SU-DHL-6 (cell line): ENCODE measurements around the gene MS4A5.
"Not testable (repeated sequence)": the region's sequence is repeated elsewhere in the genome, so short reads cannot be mapped to it uniquely, and the experiment has no call there.

Source experiments
- H2AFZ ChIP-seq: fragments of 200-600 bp; sonication (generic); 2 replicates; pipeline ENCODE4 v1.6.1; 2014; ENCODE audit warnings: low read depth, mild to moderate bottlenecking, moderate library complexity, mixed read lengths, antibody characterized with exemption, low read length; ENCODE audit not compliant: severe bottlenecking
- H3F3A ChIP-seq: fragments of 200-600 bp; shearing (Covaris generic); 2 replicates; pipeline ENCODE4 v1.6.0; 2016; ENCODE audit warnings: antibody characterized with exemption, mild to moderate bottlenecking; ENCODE audit not compliant: insufficient read depth
- H3K27ac ChIP-seq: fragments of 200-600 bp; sonication (generic); 2 replicates; pipeline ENCODE4 v1.5.1; 2016; ENCODE audit warnings: low read depth, mild to moderate bottlenecking, low read length, moderate library complexity, mixed read lengths
- H3K27me3 ChIP-seq: fragments of 200-600 bp; sonication (generic), shearing (Covaris generic); 2 replicates; pipeline ENCODE4 v1.6.0; 2014; ENCODE audit warnings: mild to moderate bottlenecking, low read length
- H3K36me3 ChIP-seq: fragments of 200-600 bp; sonication (generic); 2 replicates; pipeline ENCODE4 v1.6.1; 2014; ENCODE audit warnings: mild to moderate bottlenecking, low read length, mixed read lengths
- H3K4me2 ChIP-seq: fragments of 300-600, 200-600 bp; shearing (Covaris generic), sonication (generic); 2 replicates; pipeline ENCODE4 v1.6.0; 2014; ENCODE audit warnings: low read length, low read depth, mild to moderate bottlenecking; ENCODE audit not compliant: poor library complexity, severe bottlenecking
- H3K4me3 ChIP-seq: fragments of 200-600 bp; sonication (generic); 2 replicates; pipeline ENCODE4 v1.5.1; 2014; ENCODE audit warnings: antibody characterized with exemption, low read length, mild to moderate bottlenecking, mixed read lengths; ENCODE audit not compliant: insufficient read depth, poor library complexity, severe bottlenecking
- H3K79me2 ChIP-seq: fragments of 200-600 bp; sonication (generic); 2 replicates; pipeline ENCODE4 v1.6.1; 2014; ENCODE audit warnings: mild to moderate bottlenecking, low read length, moderate library complexity; ENCODE audit not compliant: insufficient read depth
- H3K9ac ChIP-seq: fragments of 200-600 bp; sonication (generic); 2 replicates; pipeline ENCODE4 v1.7.0; 2014; ENCODE audit warnings: mild to moderate bottlenecking, low read length
- H3K9me2 ChIP-seq: fragments of 200-600 bp; sonication (generic); replicated peaks from 2 replicates; pipeline ENCODE4 v1.6.1; 2014; ENCODE audit warnings: low read length; ENCODE audit not compliant: insufficient read depth
- H3K9me3 ChIP-seq: fragments of 200-600 bp; sonication (generic); 2 replicates; pipeline ENCODE4 v1.6.1; 2014; ENCODE audit warnings: low read length, mixed read lengths; ENCODE audit not compliant: insufficient read depth
- H4K20me1 ChIP-seq: fragments of 200-600 bp; sonication (generic); 2 replicates; pipeline ENCODE4 v1.6.1; 2014; ENCODE audit warnings: low read depth, mild to moderate bottlenecking, antibody characterized with exemption, low read length, moderate library complexity, mixed read lengths
- EZH2phosphoT487 ChIP-seq: fragments of 200-600 bp; sonication (generic), shearing (Covaris generic); conservative IDR thresholded peaks from 2 replicates; pipeline ENCODE4 v1.6.1; 2018; ENCODE audit warnings: mild to moderate bottlenecking, antibody characterized with exemption, low read length, moderate library complexity, mixed read lengths
- TF ChIP-seq, protein P1 (sequence below): fragments of 200-600 bp; sonication (generic); IDR thresholded peaks from one replicate; pipeline ENCODE4 v1.5.1; 2017; ENCODE audit warnings: antibody characterized with exemption, mild to moderate bottlenecking, low read length, moderate library complexity; ENCODE audit not compliant: insufficient read depth, poor library complexity, severe bottlenecking

MS4A5 gene

DNA sequence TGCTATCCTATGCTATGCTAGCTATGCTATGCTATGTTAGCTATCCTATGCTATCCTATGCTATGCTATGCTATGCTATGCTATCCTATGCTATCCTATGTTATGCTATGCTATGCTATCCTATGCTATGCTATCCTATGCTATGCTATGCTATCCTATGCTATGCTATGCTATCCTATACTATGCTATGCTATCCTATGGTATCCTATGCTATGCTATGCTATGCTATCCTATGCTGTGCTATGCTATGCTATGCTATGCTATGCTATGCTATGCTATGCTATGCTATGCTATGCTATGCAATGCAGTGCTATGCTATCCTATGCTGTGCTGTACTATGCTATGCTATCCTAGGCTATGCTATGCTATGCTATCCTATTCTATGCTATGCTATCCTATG lies 17.7 kb downstream of the MS4A5 start:
- Histone ChIP-seq H3K9me2 (no peaks in the 10 kb centered on the region), H3K9me3 (no peaks in the 10 kb centered on the region), H3K4me3 (peak overlapping the region; percentile 37), H3K4me2 (peak overlapping the region; percentile 99), H3K79me2 (no peaks in the 10 kb centered on the region), H3F3A (peaks cover 42% of the 10 kb centered on the region), H3K36me3 (no peaks in the 10 kb centered on the region), H2AFZ (no peak overlapping the region), H3K27me3 (no peaks in the 10 kb centered on the region), H3K27ac (peak overlapping the region; percentile 86), H4K20me1 (no peaks in the 10 kb centered on the region), H3K9ac (peak overlapping the region; percentile 70)
- TF ChIP-seq, protein P1, sequence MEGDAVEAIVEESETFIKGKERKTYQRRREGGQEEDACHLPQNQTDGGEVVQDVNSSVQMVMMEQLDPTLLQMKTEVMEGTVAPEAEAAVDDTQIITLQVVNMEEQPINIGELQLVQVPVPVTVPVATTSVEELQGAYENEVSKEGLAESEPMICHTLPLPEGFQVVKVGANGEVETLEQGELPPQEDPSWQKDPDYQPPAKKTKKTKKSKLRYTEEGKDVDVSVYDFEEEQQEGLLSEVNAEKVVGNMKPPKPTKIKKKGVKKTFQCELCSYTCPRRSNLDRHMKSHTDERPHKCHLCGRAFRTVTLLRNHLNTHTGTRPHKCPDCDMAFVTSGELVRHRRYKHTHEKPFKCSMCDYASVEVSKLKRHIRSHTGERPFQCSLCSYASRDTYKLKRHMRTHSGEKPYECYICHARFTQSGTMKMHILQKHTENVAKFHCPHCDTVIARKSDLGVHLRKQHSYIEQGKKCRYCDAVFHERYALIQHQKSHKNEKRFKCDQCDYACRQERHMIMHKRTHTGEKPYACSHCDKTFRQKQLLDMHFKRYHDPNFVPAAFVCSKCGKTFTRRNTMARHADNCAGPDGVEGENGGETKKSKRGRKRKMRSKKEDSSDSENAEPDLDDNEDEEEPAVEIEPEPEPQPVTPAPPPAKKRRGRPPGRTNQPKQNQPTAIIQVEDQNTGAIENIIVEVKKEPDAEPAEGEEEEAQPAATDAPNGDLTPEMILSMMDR: no peak
- no peak for TF ChIP-seq EZH2phosphoT487

DNA sequence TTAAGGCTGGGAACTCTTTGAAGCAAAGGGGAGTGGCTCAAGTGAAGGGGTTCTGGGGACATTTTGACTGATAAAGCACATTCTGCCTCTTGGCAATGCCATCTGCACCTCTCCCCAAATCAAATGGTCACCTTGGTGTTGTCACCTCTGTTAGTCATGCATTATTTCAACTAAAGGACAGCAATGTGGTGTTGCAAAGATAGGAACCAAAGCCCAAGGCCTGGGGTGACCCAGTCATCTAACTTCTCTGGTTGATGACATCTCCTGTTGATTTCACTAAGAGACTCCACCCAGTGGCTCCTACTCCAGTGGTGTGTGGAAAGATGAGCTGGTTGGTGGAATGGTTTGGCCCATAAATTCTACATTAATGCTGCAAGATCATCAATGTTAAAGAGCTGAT lies 18.5 kb downstream of the MS4A5 start:
- H3K4me3 ChIP-seq: no peak overlapping the region
- no peaks in the 10 kb centered on the region for H3K27me3 ChIP-seq
- H3F3A ChIP-seq: peaks cover 34% of the 10 kb centered on the region
- H3K9me3 ChIP-seq: no peaks in the 10 kb centered on the region
- H3K27ac ChIP-seq: peak overlapping the region; percentile 86; the same call in 1 of the 2 replicates
- no peak overlapping the region for H2AFZ ChIP-seq
- no peaks in the 10 kb centered on the region for H3K9me2 ChIP-seq
- peak overlapping the region; percentile 99 for H3K4me2 ChIP-seq
- TF ChIP-seq EZH2phosphoT487: no peak
- TF ChIP-seq, protein P1: no peak
- H3K79me2 ChIP-seq: no peaks in the 10 kb centered on the region
- no peak overlapping the region for H3K9ac ChIP-seq
- no peaks in the 10 kb centered on the region for H4K20me1 ChIP-seq
- no peaks in the 10 kb centered on the region for H3K36me3 ChIP-seq

DNA sequence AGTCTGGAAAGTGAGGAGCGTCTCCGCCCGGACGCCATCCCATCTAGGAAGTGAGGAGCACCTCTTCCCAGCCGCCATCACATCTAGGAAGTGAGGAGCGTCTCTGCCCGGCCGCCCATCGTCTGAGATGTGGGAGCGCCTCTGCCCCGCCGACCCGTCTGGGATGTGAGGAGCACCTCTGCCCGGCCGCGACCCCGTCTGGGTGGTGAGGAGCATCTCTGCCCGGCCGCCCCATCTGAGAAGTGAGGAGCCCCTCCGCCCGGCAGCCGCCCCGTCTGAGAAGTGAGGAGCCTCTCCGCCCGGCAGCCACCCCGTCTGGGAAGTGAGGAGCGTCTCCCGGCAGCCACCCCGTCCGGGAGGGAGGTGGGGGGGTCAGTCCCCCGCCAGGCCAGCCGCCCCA lies 21.8 kb downstream of the MS4A5 start:
- H4K20me1 ChIP-seq, H3K4me2 ChIP-seq, H3K9me2 ChIP-seq, H3K36me3 ChIP-seq, H3K27ac ChIP-seq, H3K4me3 ChIP-seq, H3K27me3 ChIP-seq, H3K79me2 ChIP-seq, H3K9ac ChIP-seq, H3K9me3 ChIP-seq, H2AFZ ChIP-seq: not testable (repeated sequence)
- H3F3A ChIP-seq: peaks cover 47% of the 10 kb centered on the region

DNA sequence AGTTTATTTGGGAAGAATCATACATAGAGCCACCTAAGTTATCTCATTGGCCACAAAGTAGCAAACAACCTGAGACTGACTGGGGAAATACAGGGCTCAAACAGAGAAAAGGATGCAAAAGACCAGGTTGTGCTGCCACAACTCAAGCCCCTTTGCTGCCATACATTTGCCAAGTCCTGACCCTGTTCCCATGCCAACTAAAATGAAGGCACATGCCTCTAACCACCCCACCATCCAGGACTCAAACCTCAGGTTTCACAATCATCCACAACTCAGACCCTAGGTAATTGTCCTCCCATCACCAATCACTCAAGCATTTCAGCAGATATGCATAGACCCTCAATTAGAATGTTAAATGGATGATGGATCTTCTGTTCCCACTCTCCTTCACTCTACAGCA lies 24.8 kb downstream of the MS4A5 start:
- Histone ChIP-seq H3K36me3 (peaks cover 33% of the 10 kb centered on the region), H3K4me3 (peak overlapping the region; percentile 16), H3K27ac (peak overlapping the region; percentile 99), H3K9me3 (no peaks in the 10 kb centered on the region), H3K9ac (peak overlapping the region; percentile 48), H3K79me2 (peaks cover 36% of the 10 kb centered on the region), H4K20me1 (peaks cover 13% of the 10 kb centered on the region), H2AFZ (no peak overlapping the region), H3K4me2 (peak overlapping the region; percentile 75), H3F3A (peaks cover 58% of the 10 kb centered on the region), H3K9me2 (no peaks in the 10 kb centered on the region), H3K27me3 (no peaks in the 10 kb centered on the region)
- no peak for TF ChIP-seq EZH2phosphoT487
